Urinary bladder (tissue), 4 donors: ENCODE measurements around the gene TH. TPM values are rescaled to one million over a fixed set of nuclear protein-coding genes. Genes with fewer than 3 reads are reported as not detected.
A peak's percentile ranks its signal among the peaks of the same experiment; 100 is the strongest.

Source experiments
- DNase-seq: peaks from one replicate; pipeline ENCODE4 v3.0.0-alpha.2; 2015; ENCODE audit errors: extremely low spot score
- H3K27ac ChIP-seq: one replicate; pipeline ENCODE4 v1.5.1; 2013; ENCODE audit warnings: low read depth, mild to moderate bottlenecking, moderate library complexity
- H3K36me3 ChIP-seq: one replicate; pipeline ENCODE4 v1.6.1; 2013; ENCODE audit warnings: mild to moderate bottlenecking, moderate library complexity; ENCODE audit not compliant: insufficient read depth
- H3K4me1 ChIP-seq: one replicate; pipeline ENCODE4 v1.6.1; 2013; ENCODE audit warnings: mild to moderate bottlenecking, moderate library complexity; ENCODE audit not compliant: insufficient read depth
- H3K4me3 ChIP-seq: one replicate; pipeline ENCODE4 v1.5.1; 2013; ENCODE audit warnings: low read depth, low read length
- WGBS: extraction: QIAGEN DNeasy Blood & Tissue Kit; methylation state at CpG from one replicate; pipeline ENCODE4 v1.1.7; 2013; 5-methylcytosine and 5-hydroxymethylcytosine counted together
- polyA plus RNA-seq: library from polyadenylated mRNA; stranded (reverse); fragments of 200-250 nt; gene quantifications from one replicate; pipeline ENCODE4 v1.2.3, GENCODE V29; 2013
- total RNA-seq: library from RNA; depleted of rRNA; stranded (reverse); fragments of >200 nt; gene quantifications from one replicate; pipeline ENCODE4 v1.2.3, GENCODE V29; 2014
- donor health status: healthy with polysubstance abuse.
- donor health status: healthy.

Gene TH
- total and polyA plus RNA-seq, 2 donors: 1.6 to 3.6 TPM

DNA sequence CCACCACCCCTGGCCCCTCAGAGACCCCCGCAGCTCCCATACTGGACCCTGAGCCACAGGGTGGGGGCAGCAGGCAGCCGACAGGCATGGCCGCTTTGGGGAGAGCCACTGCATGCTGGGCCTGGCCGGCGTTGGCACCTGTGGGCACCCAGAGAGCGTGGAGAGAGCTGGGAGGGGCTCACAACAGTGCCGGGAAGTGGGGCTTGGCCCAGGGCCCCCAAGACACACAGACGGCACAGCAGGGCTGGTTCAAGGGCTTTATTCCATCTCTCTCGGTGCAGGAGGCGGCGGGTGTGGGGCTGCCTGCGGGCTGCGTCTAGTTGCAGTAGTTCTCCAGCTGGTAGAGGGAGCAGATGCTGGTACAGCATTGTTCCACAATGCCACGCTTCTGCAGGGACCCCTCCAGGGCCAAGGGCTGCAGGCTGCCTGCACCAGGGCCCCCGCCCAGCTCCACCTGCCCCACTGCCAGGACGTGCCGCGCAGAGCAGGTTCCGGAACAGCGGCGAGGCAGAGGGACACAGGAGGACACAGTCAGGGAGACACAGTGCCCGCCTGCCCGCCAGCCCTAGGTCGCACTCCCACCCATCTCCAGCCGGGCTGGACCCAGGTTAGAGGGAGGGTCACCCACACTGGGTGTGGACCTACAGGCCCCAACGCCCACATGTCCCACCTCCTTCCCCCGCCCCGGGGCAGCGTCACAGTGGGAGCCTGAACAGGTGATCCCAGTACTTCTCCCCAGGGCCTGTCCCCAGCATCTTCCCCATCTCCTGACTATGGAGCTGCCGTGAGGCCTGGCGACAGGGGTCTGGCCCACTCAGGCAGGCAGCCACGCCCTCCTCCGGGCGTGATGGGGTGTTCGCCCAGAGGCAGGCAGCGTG is 11.8 kb downstream of the TH start:
- Histone ChIP-seq H3K27ac (no peak overlapping the region), H3K36me3 (no peaks in the 10 kb centered on the region), H3K4me1 (no peaks in the 10 kb centered on the region), H3K4me3 (no peak overlapping the region)
- 82% methylated on average over 36 of the region's 36 CpGs for WGBS
- DNase-seq: no peak

DNA sequence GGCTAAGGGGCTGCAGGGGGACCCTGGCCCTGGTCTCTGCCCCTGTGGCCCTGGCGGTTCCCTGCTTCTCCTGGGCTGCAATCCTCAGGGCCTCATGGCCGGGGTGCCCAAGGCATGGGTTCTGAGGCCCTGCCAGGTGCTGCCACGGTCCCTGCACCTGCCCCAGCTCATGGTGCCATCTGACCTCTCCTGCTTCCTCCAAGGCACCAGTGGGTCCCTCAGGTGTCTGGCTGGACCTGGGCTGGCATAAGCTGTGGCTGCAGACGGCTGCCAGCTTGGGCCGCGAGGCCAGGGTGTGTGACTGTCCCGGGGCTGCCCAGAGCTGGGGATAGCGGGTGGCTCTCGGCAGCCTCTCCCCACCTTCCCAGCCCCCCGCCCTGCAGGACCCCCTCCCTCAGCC is 12.6 kb downstream of the TH start:
- 86% methylated on average over 10 of the region's 10 CpGs for WGBS
- H3K4me3 ChIP-seq: no peak overlapping the region
- DNase-seq: no peak

GRCh38 chr11:2158296-2158737 is 13.3 kb downstream of the TH start:
- no peak for DNase-seq
- H3K36me3 ChIP-seq: no peaks in the 10 kb centered on the region
- no peak overlapping the region for H3K4me3 ChIP-seq
- H3K27ac ChIP-seq: no peak overlapping the region
- WGBS: 50% methylated on average over 13 of the region's 13 CpGs
- no peaks in the 10 kb centered on the region for H3K4me1 ChIP-seq

More for the DNA sequence above, 12.6 kb downstream of the TH start:
- Histone ChIP-seq H3K27ac (no peak overlapping the region), H3K4me1 (no peaks in the 10 kb centered on the region), H3K36me3 (no peaks in the 10 kb centered on the region)

DNA sequence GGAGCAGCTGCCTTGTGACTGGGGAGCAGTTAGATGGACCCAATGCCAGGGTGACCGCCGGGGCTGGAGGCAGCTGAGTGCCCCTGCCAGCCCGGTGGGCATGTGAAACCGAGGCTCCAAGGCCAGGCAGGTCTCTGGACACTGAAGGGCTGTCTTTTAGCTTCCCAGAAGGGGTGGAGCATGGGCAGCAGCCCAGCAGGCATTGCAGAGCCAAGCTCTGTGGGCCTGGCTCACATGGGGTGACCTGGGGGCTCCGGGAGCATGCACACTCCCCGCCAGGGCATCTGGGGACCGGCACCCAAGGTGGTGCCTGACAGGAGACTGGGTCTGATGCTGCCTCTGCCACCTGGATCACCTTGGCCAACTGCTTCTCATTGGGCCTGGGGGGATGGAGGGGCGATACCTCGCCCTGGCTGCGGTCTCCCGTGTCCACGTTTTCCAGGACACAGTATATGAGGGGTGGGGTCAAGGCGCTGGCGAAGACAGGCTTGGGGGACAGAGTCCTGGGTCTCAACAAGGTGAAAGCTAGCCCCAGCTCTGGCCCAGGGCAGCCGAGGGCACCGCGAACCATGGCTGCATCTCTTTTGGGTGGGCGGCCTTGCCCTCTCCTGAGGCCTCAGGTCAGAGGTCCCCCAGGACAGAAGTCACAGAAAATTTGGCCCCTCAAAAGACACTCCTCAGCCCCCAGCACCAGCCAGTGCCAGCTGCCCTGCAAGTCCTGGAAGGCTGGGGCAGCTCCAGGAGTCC is 14.1 kb downstream of the TH start:
- no peak for DNase-seq
- Histone ChIP-seq H3K4me3 (no peak overlapping the region), H3K36me3 (no peaks in the 10 kb centered on the region), H3K27ac (no peak overlapping the region), H3K4me1 (no peaks in the 10 kb centered on the region)
- WGBS: 78% methylated on average over 18 of the region's 18 CpGs

- H3K27ac ChIP-seq: no peak overlapping the region
- no peaks in the 10 kb centered on the region for H3K36me3 ChIP-seq
- H3K4me1 ChIP-seq: no peaks in the 10 kb centered on the region
- DNase-seq: no peak
- WGBS: 35% methylated on average over 19 of the region's 19 CpGs
- H3K4me3 ChIP-seq: no peak overlapping the region
Measured at GRCh38 chr11:2156416-2157182, 15.0 kb downstream of the TH start.

- WGBS: 79% methylated on average over 29 of the region's 29 CpGs
- no peak overlapping the region for H3K27ac ChIP-seq
Measured at GRCh38 chr11:2155511-2155910, 16.1 kb downstream of the TH start.

DNA sequence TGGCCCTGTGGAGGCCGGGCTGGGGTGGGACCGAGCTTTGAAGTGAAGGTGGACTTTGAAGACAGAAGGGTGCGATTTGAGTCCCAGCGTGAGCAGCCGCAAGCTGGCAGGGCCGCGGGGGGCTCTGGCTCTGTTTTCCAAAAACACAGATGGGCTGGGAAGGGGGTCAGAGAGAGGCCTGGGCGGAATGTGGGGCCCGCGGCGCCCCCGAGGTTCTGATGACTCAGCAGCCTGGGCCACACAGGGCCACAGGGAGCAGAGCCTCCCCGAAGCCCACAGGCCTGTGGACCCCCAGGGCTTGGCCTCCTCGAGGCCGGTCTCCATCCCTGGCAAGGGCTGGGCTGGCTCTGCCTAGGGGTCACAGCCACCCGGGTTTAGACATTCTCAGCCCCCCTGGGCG is 16.7 kb downstream of the TH start:
- no peaks in the 10 kb centered on the region for H3K36me3 ChIP-seq
- H3K4me1 ChIP-seq: no peaks in the 10 kb centered on the region
- DNase-seq: no peak
- H3K4me3 ChIP-seq: no peak overlapping the region
- H3K27ac ChIP-seq: no peak overlapping the region
- 87% methylated on average over 17 of the region's 17 CpGs for WGBS

More at GRCh38 chr11:2155511-2155910, 16.1 kb downstream of the TH start:
- Histone ChIP-seq H3K4me1 (no peaks in the 10 kb centered on the region), H3K36me3 (no peaks in the 10 kb centered on the region), H3K4me3 (no peak overlapping the region)
- DNase-seq: no peak

DNA sequence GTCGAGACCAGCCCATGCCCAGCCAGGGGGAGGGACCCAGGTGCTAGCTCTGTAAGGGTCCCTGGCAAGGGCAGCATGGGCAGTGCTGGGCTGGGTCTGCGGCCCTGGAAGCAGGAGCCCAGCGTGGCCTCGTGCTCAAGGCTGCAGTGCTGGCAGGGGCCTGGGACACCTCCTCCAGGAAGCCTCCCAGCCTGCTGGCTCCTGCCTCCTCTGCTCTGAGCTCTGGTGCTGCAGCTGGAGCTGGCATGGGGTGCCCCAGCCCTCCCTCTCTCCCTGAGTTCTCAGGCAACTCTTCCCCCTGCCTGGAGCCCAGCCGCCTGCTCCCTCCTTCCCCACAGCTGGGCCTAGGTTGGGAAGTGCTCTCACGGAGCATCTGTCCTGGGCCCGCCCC is 17.4 kb downstream of the TH start:
- no peak overlapping the region for H3K4me3 ChIP-seq
- no peak for DNase-seq

DNA sequence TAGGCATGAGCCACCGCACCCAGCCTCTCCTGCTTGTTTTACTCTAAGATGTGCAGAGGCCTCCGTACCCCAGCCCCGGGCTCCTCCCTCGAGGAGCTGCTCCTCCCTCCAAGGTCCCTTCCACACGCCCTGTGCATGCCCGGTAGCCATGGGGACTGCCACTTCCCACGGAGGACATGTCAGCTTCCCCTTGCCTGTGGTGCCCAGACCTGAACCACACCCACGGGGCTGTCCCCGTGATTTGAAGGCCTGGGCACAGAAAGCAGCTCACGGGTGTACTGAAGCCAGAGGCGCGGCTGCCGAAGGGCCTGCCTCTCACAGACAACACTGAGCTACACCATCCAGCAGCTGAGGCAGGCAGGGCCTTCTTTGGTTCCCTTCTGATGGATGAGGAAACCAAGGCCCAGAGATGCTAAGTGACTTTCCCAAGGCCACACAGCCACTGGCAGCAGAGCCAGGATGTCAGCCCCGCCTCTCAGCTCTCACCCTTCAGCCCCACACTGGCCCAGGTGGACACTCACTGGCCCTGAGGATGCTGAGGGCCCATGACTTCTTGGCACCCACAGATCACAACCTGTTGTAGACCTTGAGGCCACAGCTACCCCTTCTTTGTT is 17.9 kb downstream of the TH start:
- WGBS: 74% methylated on average over 14 of the region's 14 CpGs
- Histone ChIP-seq H3K36me3 (no peaks in the 10 kb centered on the region), H3K27ac (no peak overlapping the region), H3K4me1 (no peaks in the 10 kb centered on the region), H3K4me3 (no peak overlapping the region)
- no peak for DNase-seq

More for the DNA sequence above, 17.4 kb downstream of the TH start:
- Histone ChIP-seq H3K36me3 (no peaks in the 10 kb centered on the region), H3K4me1 (no peaks in the 10 kb centered on the region), H3K27ac (no peak overlapping the region)
- 90% methylated on average over 7 of the region's 7 CpGs for WGBS

DNA sequence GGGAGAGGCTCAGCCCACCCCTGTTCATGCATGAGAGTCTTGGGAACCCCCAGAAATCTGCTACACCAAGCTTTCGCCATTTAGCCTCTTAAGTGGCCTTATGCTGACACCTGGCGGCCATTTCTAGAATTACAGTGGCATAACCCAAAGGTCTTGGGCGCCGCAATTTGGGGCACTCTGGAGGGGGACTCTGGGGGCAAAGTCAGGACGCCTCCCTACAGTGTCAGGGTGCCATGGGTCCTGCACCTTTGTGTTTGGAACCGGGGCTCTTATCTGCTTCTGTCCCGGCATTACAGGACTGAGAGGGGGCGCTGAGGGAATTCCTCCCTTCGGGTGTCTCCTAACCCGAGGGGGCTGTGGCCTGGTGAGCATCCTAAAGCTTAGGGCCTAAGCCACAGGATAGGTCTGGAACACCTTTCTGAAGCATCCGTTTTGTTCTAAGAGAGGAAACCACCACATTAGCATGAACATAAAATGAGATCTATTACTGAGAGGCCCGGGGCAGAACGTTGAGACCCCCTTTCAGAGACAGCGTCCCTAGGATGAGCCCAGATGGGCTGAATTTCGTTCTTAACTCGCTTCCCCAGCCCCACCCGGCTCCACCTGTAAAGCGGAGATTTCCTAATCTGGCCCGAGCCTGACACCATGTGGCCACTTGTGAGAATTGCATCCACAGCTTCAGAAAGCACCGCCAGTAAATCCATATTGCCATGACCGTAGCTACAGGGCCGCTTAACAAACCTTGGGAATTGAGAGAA is 19.9 kb downstream of the TH start:
- 4% methylated on average over 22 of the region's 22 CpGs for WGBS
- Histone ChIP-seq H3K4me3 (no peak overlapping the region), H3K27ac (no peak overlapping the region), H3K4me1 (no peaks in the 10 kb centered on the region), H3K36me3 (no peaks in the 10 kb centered on the region)
- peak; percentile 78 for DNase-seq

DNA sequence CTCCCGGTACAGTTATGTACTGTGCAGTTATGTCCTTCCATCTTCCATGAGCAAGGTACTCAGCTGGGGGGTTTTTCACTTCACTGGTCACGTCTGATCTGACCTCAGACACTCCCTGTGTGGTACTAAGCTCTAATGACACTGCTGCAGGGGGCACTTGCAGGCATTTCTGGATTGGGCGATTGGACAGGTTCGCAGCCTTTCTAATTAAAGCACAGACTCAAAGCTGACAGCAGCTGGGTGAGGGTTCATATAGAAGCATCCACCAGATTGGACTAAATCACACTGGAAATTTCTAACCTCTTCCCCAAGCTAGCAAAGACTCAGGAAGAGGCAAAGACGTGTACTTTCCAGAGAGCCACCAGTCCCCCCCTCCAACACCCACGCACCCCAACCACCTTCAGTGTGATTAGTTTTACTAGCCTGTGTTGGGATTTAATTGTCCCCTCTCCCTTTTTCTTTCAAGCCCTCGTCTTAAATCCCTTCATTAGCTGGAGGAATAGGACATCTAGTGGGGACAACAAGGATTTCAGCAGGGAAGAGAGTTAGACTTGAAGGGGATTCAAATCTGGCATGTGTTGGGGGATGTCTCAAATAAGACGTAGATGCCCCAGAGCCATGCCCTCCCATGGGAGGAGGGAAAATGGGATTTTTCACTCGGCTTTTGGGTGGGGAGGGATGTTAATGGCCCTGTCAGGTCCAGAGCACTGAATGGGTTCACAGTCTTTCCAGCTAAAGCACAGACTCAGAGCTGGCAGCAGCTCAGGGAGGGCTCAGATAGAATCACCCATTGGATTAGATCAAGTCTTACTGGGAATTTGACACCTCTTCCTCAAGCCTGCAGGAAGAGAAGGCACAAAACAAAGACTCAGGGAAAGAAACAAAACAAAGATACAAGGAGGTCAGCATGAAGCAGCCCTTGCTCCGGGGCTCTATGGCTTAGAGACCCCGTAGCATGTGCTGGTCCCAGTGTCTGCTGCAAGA is 21.5 kb downstream of the TH start:
- Histone ChIP-seq H3K36me3 (no peaks in the 10 kb centered on the region), H3K4me3 (no peak overlapping the region), H3K4me1 (no peaks in the 10 kb centered on the region), H3K27ac (no peak overlapping the region)
- 25% methylated on average over 11 of the region's 11 CpGs for WGBS
- no peak for DNase-seq

- H3K4me3 ChIP-seq: no peak overlapping the region
- no peak overlapping the region for H3K27ac ChIP-seq
- H3K4me1 ChIP-seq: no peaks in the 10 kb centered on the region
- 67% methylated on average over 8 of the region's 8 CpGs for WGBS
- H3K36me3 ChIP-seq: no peaks in the 10 kb centered on the region
- DNase-seq: no peak
Measured at GRCh38 chr11:2149460-2149859, 22.2 kb downstream of the TH start.
